ENCODE results near the gene AGFG2. TPM values are rescaled to one million over a fixed set of nuclear protein-coding genes. Genes with fewer than 3 reads are reported as not detected.
"Not testable (repeated sequence)": the region's sequence is repeated elsewhere in the genome, so short reads cannot be mapped to it uniquely, and the experiment has no call there.

The AGFG2 gene
- total RNA-seq, 1 donor from 2014 or later = 10.3 TPM

GRCh38 chr7:100546926-100547800, 8.2 kb downstream of the AGFG2 start:
- no peak for TF ChIP-seq CTCF (IDR thresholded peaks at IDR 0.05; ENCODE audit: unreplicated experiment)
- H3K27me3 Mint-ChIP-seq = no peaks in the 10 kb centered on the region
- peak overlapping the region; percentile 92 for H3K27ac Mint-ChIP-seq
- H3K9me3 Mint-ChIP-seq (ENCODE audit: low read depth) = no peaks in the 10 kb centered on the region
- H3K4me3 Mint-ChIP-seq (ENCODE audit: low read depth) = no peak overlapping the region
- peaks cover 4% of the 10 kb centered on the region for H3K36me3 Mint-ChIP-seq (ENCODE audit: insufficient read depth)
- no peak for DNase-seq (ENCODE audit: low spot score, unreplicated experiment)
- peaks cover 41% of the 10 kb centered on the region for H3K4me1 Mint-ChIP-seq (ENCODE audit: low read depth)

- H3K27me3 Mint-ChIP-seq = no peaks in the 10 kb centered on the region
- no peak for TF ChIP-seq CTCF (IDR thresholded peaks at IDR 0.05; ENCODE audit: unreplicated experiment)
- no peak for DNase-seq (ENCODE audit: low spot score, unreplicated experiment)
- peaks cover 6% of the 10 kb centered on the region for H3K36me3 Mint-ChIP-seq (ENCODE audit: insufficient read depth)
- H3K9me3 Mint-ChIP-seq (ENCODE audit: low read depth) = no peaks in the 10 kb centered on the region
- peak overlapping the region; percentile 25 for H3K27ac Mint-ChIP-seq
- H3K4me1 Mint-ChIP-seq (ENCODE audit: low read depth) = peaks cover 37% of the 10 kb centered on the region
- H3K4me3 Mint-ChIP-seq (ENCODE audit: low read depth) = no peak overlapping the region
These were observed 8.9 kb downstream of the AGFG2 start for GRCh38 chr7:100547872-100548271.

GRCh38 chr7:100548446-100548845, 9.4 kb downstream of the AGFG2 start:
- peaks cover 36% of the 10 kb centered on the region for H3K4me1 Mint-ChIP-seq (ENCODE audit: low read depth)
- H3K27ac Mint-ChIP-seq; DNase-seq (ENCODE audit: low spot score, unreplicated experiment); H3K36me3 Mint-ChIP-seq (ENCODE audit: insufficient read depth); H3K27me3 Mint-ChIP-seq; H3K4me3 Mint-ChIP-seq (ENCODE audit: low read depth); H3K9me3 Mint-ChIP-seq (ENCODE audit: low read depth): not testable (repeated sequence)

GRCh38 chr7:100552532-100552931, 13.5 kb downstream of the AGFG2 start:
- no peaks in the 10 kb centered on the region for H3K27me3 Mint-ChIP-seq
- DNase-seq (ENCODE audit: low spot score, unreplicated experiment) = no peak
- peaks cover 4% of the 10 kb centered on the region for H3K4me1 Mint-ChIP-seq (ENCODE audit: low read depth)
- H3K27ac Mint-ChIP-seq = no peak overlapping the region
- TF ChIP-seq CTCF (IDR thresholded peaks at IDR 0.05; ENCODE audit: unreplicated experiment) = no peak
- H3K36me3 Mint-ChIP-seq (ENCODE audit: insufficient read depth) = peaks cover 10% of the 10 kb centered on the region
- H3K9me3 Mint-ChIP-seq (ENCODE audit: low read depth) = no peaks in the 10 kb centered on the region
- no peak overlapping the region for H3K4me3 Mint-ChIP-seq (ENCODE audit: low read depth)

- DNase-seq (ENCODE audit: low spot score, unreplicated experiment) = no peak
These were observed 14.0 kb downstream of the AGFG2 start for GRCh38 chr7:100553032-100553431.

More at GRCh38 chr7:100553032-100553431, 14.0 kb downstream of the AGFG2 start:
- H3K4me1 Mint-ChIP-seq (ENCODE audit: low read depth) = no peaks in the 10 kb centered on the region
- H3K36me3 Mint-ChIP-seq (ENCODE audit: insufficient read depth) = peaks cover 10% of the 10 kb centered on the region
- no peaks in the 10 kb centered on the region for H3K9me3 Mint-ChIP-seq (ENCODE audit: low read depth)
- H3K4me3 Mint-ChIP-seq (ENCODE audit: low read depth) = no peak overlapping the region
- H3K27me3 Mint-ChIP-seq = no peaks in the 10 kb centered on the region
- TF ChIP-seq CTCF (IDR thresholded peaks at IDR 0.05; ENCODE audit: unreplicated experiment) = no peak
- H3K27ac Mint-ChIP-seq = no peak overlapping the region

Data from progenitor cell of endocrine pancreas (in vitro differentiated cells).